ENCODE data around the gene DENND2C. TPM values are rescaled to one million over a fixed set of nuclear protein-coding genes. Genes with fewer than 3 reads are reported as not detected.

The DENND2C gene
- total and polyA plus RNA-seq, 10 donors: 0.28 to 3.1 (median 1.6) TPM

- DNase-seq: no peak
- WGBS, 5 donors: 39 to 47% (median 45%) methylated on average over 3 of the region's 3 CpGs
Observed at GRCh38 chr1:114540272-114540671, 129.6 kb downstream of the DENND2C start.

DNA sequence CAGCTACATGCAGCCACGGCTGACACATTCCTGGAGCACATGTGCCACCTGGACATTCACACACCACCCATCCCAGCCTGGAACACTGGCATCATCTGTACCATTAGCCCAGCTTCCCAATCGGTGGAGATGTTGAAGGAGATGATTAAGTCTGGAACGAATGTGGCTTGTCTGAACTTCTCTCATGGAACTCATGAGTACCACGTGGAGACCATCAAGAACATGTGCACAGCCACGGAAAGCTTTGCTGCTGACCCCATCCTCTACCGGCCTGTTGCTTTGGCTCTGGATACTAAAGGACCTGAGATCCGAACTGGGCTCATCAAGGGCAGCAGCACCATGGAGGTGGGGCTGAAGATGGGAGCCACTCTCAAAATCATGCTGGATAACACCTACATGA is 133.8 kb downstream of the DENND2C start:
- intact Hi-C loops (cut with DNase I; ENCODE audit: low total_unique reads): no loop called here
- TF ChIP-seq POLR2A (IDR thresholded peaks at IDR 0.05) (no peak), POLR2AphosphoS5 (IDR thresholded peaks at IDR 0.05) (no peak)
- TF ChIP-seq, protein P1, sequence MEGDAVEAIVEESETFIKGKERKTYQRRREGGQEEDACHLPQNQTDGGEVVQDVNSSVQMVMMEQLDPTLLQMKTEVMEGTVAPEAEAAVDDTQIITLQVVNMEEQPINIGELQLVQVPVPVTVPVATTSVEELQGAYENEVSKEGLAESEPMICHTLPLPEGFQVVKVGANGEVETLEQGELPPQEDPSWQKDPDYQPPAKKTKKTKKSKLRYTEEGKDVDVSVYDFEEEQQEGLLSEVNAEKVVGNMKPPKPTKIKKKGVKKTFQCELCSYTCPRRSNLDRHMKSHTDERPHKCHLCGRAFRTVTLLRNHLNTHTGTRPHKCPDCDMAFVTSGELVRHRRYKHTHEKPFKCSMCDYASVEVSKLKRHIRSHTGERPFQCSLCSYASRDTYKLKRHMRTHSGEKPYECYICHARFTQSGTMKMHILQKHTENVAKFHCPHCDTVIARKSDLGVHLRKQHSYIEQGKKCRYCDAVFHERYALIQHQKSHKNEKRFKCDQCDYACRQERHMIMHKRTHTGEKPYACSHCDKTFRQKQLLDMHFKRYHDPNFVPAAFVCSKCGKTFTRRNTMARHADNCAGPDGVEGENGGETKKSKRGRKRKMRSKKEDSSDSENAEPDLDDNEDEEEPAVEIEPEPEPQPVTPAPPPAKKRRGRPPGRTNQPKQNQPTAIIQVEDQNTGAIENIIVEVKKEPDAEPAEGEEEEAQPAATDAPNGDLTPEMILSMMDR (IDR thresholded peaks at IDR 0.05 in 8 of 11, conservative IDR thresholded peaks at IDR 0.05 in 3 of 11): no peak
- 88 to 92% (median 90%) methylated on average over 5 to 7 of the region's 7 CpGs for WGBS, 5 donors
- Histone ChIP-seq H3K9me3 (no peaks in the 10 kb centered on the region), H3K27ac (no peak overlapping the region), H3K4me3 (no peak overlapping the region), H3K27me3 (replicated peaks in 1 of 7) (no peaks in the 10 kb centered on the region), H3K36me3 (no peaks in the 10 kb centered on the region), H3K4me1 (no peaks in the 10 kb centered on the region)
- no peak for DNase-seq

More at GRCh38 chr1:114540272-114540671, 129.6 kb downstream of the DENND2C start:
- H3K9me3 ChIP-seq: no peaks in the 10 kb centered on the region
- H3K36me3 ChIP-seq: no peaks in the 10 kb centered on the region
- H3K27ac ChIP-seq: no peak overlapping the region
- H3K4me3 ChIP-seq: no peak overlapping the region
- no peak for TF ChIP-seq POLR2AphosphoS5 (IDR thresholded peaks at IDR 0.05)
- TF ChIP-seq POLR2A (IDR thresholded peaks at IDR 0.05): no peak
- TF ChIP-seq, protein P1 (IDR thresholded peaks at IDR 0.05 in 8 of 11, conservative IDR thresholded peaks at IDR 0.05 in 3 of 11): no peak
- H3K4me1 ChIP-seq: no peaks in the 10 kb centered on the region
- no peaks in the 10 kb centered on the region for H3K27me3 ChIP-seq (replicated peaks in 1 of 7)
- intact Hi-C loops (cut with DNase I; ENCODE audit: low total_unique reads): no loop called here

DNA sequence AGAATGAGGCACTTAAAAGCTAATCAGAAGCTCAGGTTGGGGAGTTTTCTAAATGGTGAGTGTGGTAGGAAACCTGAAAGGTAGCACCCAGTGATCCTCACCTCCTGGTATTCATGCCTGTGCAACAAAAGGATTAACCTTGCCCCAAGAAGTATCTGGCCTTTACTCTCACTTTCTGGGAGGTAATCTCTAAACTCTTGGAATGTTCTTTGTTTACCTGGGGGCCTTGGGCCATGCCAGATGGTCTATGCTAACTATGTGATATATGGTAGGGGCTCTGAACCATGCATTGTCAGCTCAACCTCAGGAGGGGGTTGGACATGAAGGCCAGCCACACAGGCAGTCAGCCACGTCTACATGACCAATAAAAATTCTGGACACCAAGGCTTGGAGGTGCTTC is 134.4 kb downstream of the DENND2C start:
- no peak overlapping the region for H3K4me3 ChIP-seq
- WGBS, 5 donors: 54 to 73% (median 67%) methylated on average over 1 of the region's 1 CpG
- H3K27me3 ChIP-seq (replicated peaks in 1 of 7): no peaks in the 10 kb centered on the region
- H3K27ac ChIP-seq: no peak overlapping the region
- no peak for TF ChIP-seq POLR2A (IDR thresholded peaks at IDR 0.05)
- TF ChIP-seq POLR2AphosphoS5 (IDR thresholded peaks at IDR 0.05): no peak
- TF ChIP-seq, protein P1 (IDR thresholded peaks at IDR 0.05 in 8 of 11, conservative IDR thresholded peaks at IDR 0.05 in 3 of 11): no peak
- H3K9me3 ChIP-seq: no peaks in the 10 kb centered on the region
- intact Hi-C loops (cut with DNase I; ENCODE audit: low total_unique reads): no loop called here
- DNase-seq: no peak
- no peaks in the 10 kb centered on the region for H3K4me1 ChIP-seq
- H3K36me3 ChIP-seq: no peaks in the 10 kb centered on the region

Small RNA genes lying within 50 kb of the gene (small RNA-seq; reads per million reads assigned to genes)
- gene RN7SL432P: 0 reads per million in 4 donors

Other genes starting within 250 kb of the DENND2C start
- 10 to 100 TPM; 36.6 to 59.4 (median 47.3) TPM for gene TRIM33, start 158.8 kb downstream of the DENND2C start, total RNA-seq
- gene TRIM33, start 158.8 kb downstream of the DENND2C start, polyA plus RNA-seq: 10 to 100 TPM in 2 of 3 donors, 1 to 10 TPM in 1; 8.9 to 17.5 (median 10.8) TPM
- gene BCAS2, start 88.4 kb downstream of the DENND2C start, total RNA-seq: 10 to 100 TPM; 20.3 to 29.7 (median 28.4) TPM
- gene BCAS2, start 88.4 kb downstream of the DENND2C start, polyA plus RNA-seq: 10 to 100 TPM; 23.3 to 37.1 (median 33.2) TPM
- gene AMPD1, start 25.5 kb upstream of the DENND2C start, total RNA-seq: 1 to 10 TPM in 5 of 7 donors, under 1 TPM in 2; 0.28 to 3.1 (median 1.2) TPM
- gene AMPD1, start 25.5 kb upstream of the DENND2C start, polyA plus RNA-seq: 1 to 10 TPM in 1 of 3 donors, under 1 TPM in 2; 0.09 to 1.2 (median 0.52) TPM
- 10 to 100 TPM; 27.0 to 45.3 (median 32.5) TPM for gene NRAS, start 46.7 kb upstream of the DENND2C start, total RNA-seq
- gene NRAS, start 46.7 kb upstream of the DENND2C start, polyA plus RNA-seq: 10 to 100 TPM; 14.0 to 21.0 (median 18.1) TPM
- gene CSDE1, start 87.9 kb upstream of the DENND2C start, total RNA-seq: 1,000 to 10,000 TPM in 2 of 7 donors, 100 to 1,000 TPM in 5; 407 to 1,126 (median 475) TPM
- gene CSDE1, start 87.9 kb upstream of the DENND2C start, polyA plus RNA-seq: 100 to 1,000 TPM; 102 to 134 (median 120) TPM
- 10 to 100 TPM; 28.1 to 51.0 (median 39.8) TPM for gene SIKE1, start 110.6 kb upstream of the DENND2C start, total RNA-seq
- gene SIKE1, start 110.6 kb upstream of the DENND2C start, polyA plus RNA-seq: 10 to 100 TPM; 10.1 to 16.2 (median 16.1) TPM
- gene SYCP1, start 184.8 kb upstream of the DENND2C start, total RNA-seq: not detected
- gene SYCP1, start 184.8 kb upstream of the DENND2C start, polyA plus RNA-seq: not detected

Data from spleen (tissue), 11 donors.